ENCODE data around the gene ACBD4. TPM values are rescaled to one million over a fixed set of nuclear protein-coding genes. Genes with fewer than 3 reads are reported as not detected.

ACBD4 gene
- total and polyA plus RNA-seq, 2 donors (not counting 3 experiments of a cell fraction or from before 2014, with no cell fraction given) = 4.5 to 7.5 TPM

- FAIRE-seq (peak; percentile 49), DNase-seq (ENCODE audit: low read depth, low spot score) (peak; percentile 51)
- ChIA-PET CTCF (interaction anchor here (0.6 to 10.4 kb wide), 21 partner anchors 8 to 131 kb away, joined by 3 to 393 read pairs (median 6); partner anchors contain the start of genes ACBD4, FMNL1 and HEXIM2), POLR2A (interaction anchor here (0.7 to 6.1 kb wide), 6 partner anchors 7 to 218 kb away, joined by 3 to 189 read pairs (median 56); partner anchors contain the start of genes ACBD4, HEXIM2 and MAP3K14)
- Histone ChIP-seq H3K27me3 (ENCODE audit: control insufficient read depth in 2 of 2, insufficient read depth in 2 of 2, low read length in 2 of 2) (no peaks in the 10 kb centered on the region), H3K9me3 (replicated peaks; ENCODE audit: control insufficient read depth, insufficient read depth, low read length) (no peaks in the 10 kb centered on the region), H3K9ac (replicated peaks; ENCODE audit: extremely low read depth, insufficient read depth, low read length) (peak overlapping the region; percentile 62), H3K4me2 (ENCODE audit: insufficient read depth, low read length) (peak overlapping the region; percentile 85), H2AFZ (ENCODE audit: low read depth, low read length) (no peak overlapping the region), H3K27ac (ENCODE audit: insufficient read depth, low read depth, low read length) (no peak overlapping the region), H3K36me3 (ENCODE audit: control insufficient read depth in 2 of 2, extremely low read depth in 1 of 2, insufficient read depth in 2 of 2, low read length in 2 of 2) (no peaks in the 10 kb centered on the region), H3K4me3 (replicated peaks in 1 of 3; ENCODE audit: insufficient read depth in 1 of 3, low read depth in 1 of 3, low read length in 3 of 3) (peak overlapping the region; percentile 68 to 95 (median 90)), H3K79me2 (ENCODE audit: control insufficient read depth, insufficient read depth, low read length) (peaks cover 30% of the 10 kb centered on the region), H3K9me1 (replicated peaks; ENCODE audit: control insufficient read depth, extremely low read depth, insufficient read depth, low read length) (no peaks in the 10 kb centered on the region), H4K20me1 (replicated peaks; ENCODE audit: control insufficient read depth, extremely low read depth, insufficient read depth, low read length) (no peaks in the 10 kb centered on the region), H3K4me1 (ENCODE audit: control insufficient read depth, extremely low read depth, insufficient read depth, low read length) (peaks cover 24% of the 10 kb centered on the region)
- TF ChIP-seq CTCF (IDR thresholded peaks at IDR 0.05; ENCODE audit: extremely low read depth in 1 of 2, insufficient read depth in 1 of 2, low read depth in 1 of 2, low read length in 2 of 2) = no peak
- TF ChIP-seq MYC (IDR thresholded peaks at IDR 0.05; ENCODE audit: low read depth, low read length) = no peak
- intact Hi-C loops (cut with micrococcal nuclease) (no loop called here), dilution Hi-C loops (cut with MboI; ENCODE audit: extremely low pct_ligation_motif_present, low sequenced_read_pairs) (no loop called here)
- no TSS peak for BruUV-seq (replicated peaks)
Measured at GRCh38 chr17:45150911-45151809, 15.7 kb downstream of the ACBD4 start.

- BruUV-seq (replicated peaks) = no TSS peak
- Histone ChIP-seq H3K9me1 (replicated peaks; ENCODE audit: control insufficient read depth, extremely low read depth, insufficient read depth, low read length) (no peaks in the 10 kb centered on the region), H3K36me3 (ENCODE audit: control insufficient read depth in 2 of 2, extremely low read depth in 1 of 2, insufficient read depth in 2 of 2, low read length in 2 of 2) (no peaks in the 10 kb centered on the region), H4K20me1 (replicated peaks; ENCODE audit: control insufficient read depth, extremely low read depth, insufficient read depth, low read length) (no peaks in the 10 kb centered on the region), H2AFZ (ENCODE audit: low read depth, low read length) (no peak overlapping the region), H3K4me3 (replicated peaks in 1 of 3; ENCODE audit: insufficient read depth in 1 of 3, low read depth in 1 of 3, low read length in 3 of 3) (no peak overlapping the region), H3K9me3 (replicated peaks; ENCODE audit: control insufficient read depth, insufficient read depth, low read length) (no peaks in the 10 kb centered on the region), H3K27me3 (ENCODE audit: control insufficient read depth in 2 of 2, insufficient read depth in 2 of 2, low read length in 2 of 2) (no peaks in the 10 kb centered on the region), H3K9ac (replicated peaks; ENCODE audit: extremely low read depth, insufficient read depth, low read length) (no peak overlapping the region), H3K79me2 (ENCODE audit: control insufficient read depth, insufficient read depth, low read length) (peaks cover 28% of the 10 kb centered on the region), H3K4me2 (ENCODE audit: insufficient read depth, low read length) (no peak overlapping the region), H3K4me1 (ENCODE audit: control insufficient read depth, extremely low read depth, insufficient read depth, low read length) (peaks cover 38% of the 10 kb centered on the region), H3K27ac (ENCODE audit: insufficient read depth, low read depth, low read length) (no peak overlapping the region)
- FAIRE-seq = no peak
- CTCF ChIA-PET = interaction anchor here (0.6 to 2.5 kb wide), 5 partner anchors 20 to 1038 kb away, joined by 3 to 17 read pairs (median 3); partner anchors contain the start of genes ACBD4 and KANSL1
- POLR2A ChIA-PET = interaction anchor here (0.6 to 0.7 kb wide), 2 partner anchors 59 to 184 kb away, joined by 3 to 9 read pairs; no protein-coding TSS in a partner anchor
- dilution Hi-C loops (cut with MboI; ENCODE audit: extremely low pct_ligation_motif_present, low sequenced_read_pairs) (no loop called here), intact Hi-C loops (cut with micrococcal nuclease) (no loop called here)
- no peak for DNase-seq (ENCODE audit: low read depth, low spot score)
- TF ChIP-seq CTCF (IDR thresholded peaks at IDR 0.05; ENCODE audit: extremely low read depth in 1 of 2, insufficient read depth in 1 of 2, low read depth in 1 of 2, low read length in 2 of 2) (no peak), POLR2AphosphoS5 (IDR thresholded peaks at IDR 0.05; ENCODE audit: insufficient read depth, low read depth, low read length) (no peak)
Measured at GRCh38 chr17:45155029-45155428, 19.5 kb downstream of the ACBD4 start.
